ENCODE measurements around the gene CFAP100. TPM values are rescaled to one million over a fixed set of nuclear protein-coding genes. Genes with fewer than 3 reads are reported as not detected.

Gene CFAP100
- total RNA-seq, 1 experiment from 2014 or later: not detected

- Histone ChIP-seq H3K27me3 (ENCODE audit: insufficient read depth, low read depth) (no peaks in the 10 kb centered on the region), H3K9me3 (ENCODE audit: insufficient read depth, low read depth) (no peaks in the 10 kb centered on the region), H3K36me3 (ENCODE audit: low read depth) (no peaks in the 10 kb centered on the region), H3K27ac (no peak overlapping the region), H4K20me1 (ENCODE audit: insufficient read depth) (no peaks in the 10 kb centered on the region), H3K9me2 (ENCODE audit: insufficient read depth) (no peaks in the 10 kb centered on the region), H3K4me3 (no peak overlapping the region), H3F3A (ENCODE audit: insufficient read depth, low read depth) (no peaks in the 10 kb centered on the region), H3K4me1 (replicated peaks; ENCODE audit: insufficient read depth) (no peaks in the 10 kb centered on the region), H3K79me2 (ENCODE audit: low read depth) (no peaks in the 10 kb centered on the region), H2AFZ (no peak overlapping the region), H3K4me2 (no peak overlapping the region)
- BruUV-seq (replicated peaks): no TSS peak
- intact Hi-C loops (cut with micrococcal nuclease; ENCODE audit: unreplicated experiment): no loop called here
- TF ChIP-seq EZH2 (IDR thresholded peaks at IDR 0.05; ENCODE audit: low read depth): no peak
- ChIA-PET CTCF (no interaction called here), POLR2A (ENCODE audit: unreplicated experiment) (no interaction called here)
- no peak for DNase-seq
These were observed 25.2 kb upstream of the CFAP100 start for GRCh38 chr3:126369490-126369889.

GRCh38 chr3:126370055-126370454 is 24.7 kb upstream of the CFAP100 start:
- Histone ChIP-seq H3K9me2 (ENCODE audit: insufficient read depth) (no peaks in the 10 kb centered on the region), H3K27ac (no peak overlapping the region), H4K20me1 (ENCODE audit: insufficient read depth) (no peaks in the 10 kb centered on the region), H3K4me2 (no peak overlapping the region), H3K4me3 (no peak overlapping the region), H3K4me1 (replicated peaks; ENCODE audit: insufficient read depth) (no peaks in the 10 kb centered on the region), H3K9me3 (ENCODE audit: insufficient read depth, low read depth) (no peaks in the 10 kb centered on the region), H3K27me3 (ENCODE audit: insufficient read depth, low read depth) (no peaks in the 10 kb centered on the region), H3K36me3 (ENCODE audit: low read depth) (no peaks in the 10 kb centered on the region), H3K79me2 (ENCODE audit: low read depth) (no peaks in the 10 kb centered on the region), H2AFZ (no peak overlapping the region), H3F3A (ENCODE audit: insufficient read depth, low read depth) (no peaks in the 10 kb centered on the region)
- ChIA-PET CTCF (no interaction called here), POLR2A (ENCODE audit: unreplicated experiment) (no interaction called here)
- intact Hi-C loops (cut with micrococcal nuclease; ENCODE audit: unreplicated experiment): no loop called here
- no peak for DNase-seq
- TF ChIP-seq CTCF (conservative IDR thresholded peaks at IDR 0.05) (no peak), EZH2 (IDR thresholded peaks at IDR 0.05; ENCODE audit: low read depth) (no peak)
- BruUV-seq (replicated peaks): no TSS peak

GRCh38 chr3:126370606-126371005 is 24.1 kb upstream of the CFAP100 start:
- Histone ChIP-seq H4K20me1 (ENCODE audit: insufficient read depth) (no peaks in the 10 kb centered on the region), H3K79me2 (ENCODE audit: low read depth) (no peaks in the 10 kb centered on the region), H3K9me3 (ENCODE audit: insufficient read depth, low read depth) (no peaks in the 10 kb centered on the region), H3K9me2 (ENCODE audit: insufficient read depth) (no peaks in the 10 kb centered on the region), H3K4me3 (no peak overlapping the region), H3K4me2 (no peak overlapping the region), H3K36me3 (ENCODE audit: low read depth) (no peaks in the 10 kb centered on the region), H3K27ac (no peak overlapping the region), H3K27me3 (ENCODE audit: insufficient read depth, low read depth) (no peaks in the 10 kb centered on the region), H3K4me1 (replicated peaks; ENCODE audit: insufficient read depth) (no peaks in the 10 kb centered on the region), H2AFZ (no peak overlapping the region), H3F3A (ENCODE audit: insufficient read depth, low read depth) (no peaks in the 10 kb centered on the region)
- DNase-seq: no peak
- intact Hi-C loops (cut with micrococcal nuclease; ENCODE audit: unreplicated experiment): no loop called here
- no TSS peak for BruUV-seq (replicated peaks)
- TF ChIP-seq CTCF (conservative IDR thresholded peaks at IDR 0.05) (no peak), EZH2 (IDR thresholded peaks at IDR 0.05; ENCODE audit: low read depth) (no peak)
- POLR2A ChIA-PET (ENCODE audit: unreplicated experiment): no interaction called here
- CTCF ChIA-PET: interaction anchor here (0.6 kb wide), 1 partner anchor 20 kb away, joined by 3 read pairs; no protein-coding TSS in a partner anchor

- H3K4me2 ChIP-seq: no peak overlapping the region
These were observed 23.5 kb upstream of the CFAP100 start for GRCh38 chr3:126371096-126371705.

More at GRCh38 chr3:126371096-126371705, 23.5 kb upstream of the CFAP100 start:
- H4K20me1 ChIP-seq (ENCODE audit: insufficient read depth): no peaks in the 10 kb centered on the region
- H3K9me3 ChIP-seq (ENCODE audit: insufficient read depth, low read depth): no peaks in the 10 kb centered on the region
- no peaks in the 10 kb centered on the region for H3K27me3 ChIP-seq (ENCODE audit: insufficient read depth, low read depth)
- H3K27ac ChIP-seq: no peak overlapping the region
- H3K36me3 ChIP-seq (ENCODE audit: low read depth): no peaks in the 10 kb centered on the region
- CTCF ChIA-PET: interaction anchor here (0.6 kb wide), 1 partner anchor 21 kb away, joined by 3 read pairs; no protein-coding TSS in a partner anchor
- intact Hi-C loops (cut with micrococcal nuclease; ENCODE audit: unreplicated experiment): no loop called here
- TF ChIP-seq CTCF (conservative IDR thresholded peaks at IDR 0.05) (no peak), EZH2 (IDR thresholded peaks at IDR 0.05; ENCODE audit: low read depth) (no peak)
- no peak for DNase-seq
- POLR2A ChIA-PET (ENCODE audit: unreplicated experiment): no interaction called here
- H3K4me3 ChIP-seq: no peak overlapping the region
- H3K9me2 ChIP-seq (ENCODE audit: insufficient read depth): no peaks in the 10 kb centered on the region
- no peaks in the 10 kb centered on the region for H3K79me2 ChIP-seq (ENCODE audit: low read depth)
- BruUV-seq (replicated peaks): no TSS peak
- no peaks in the 10 kb centered on the region for H3K4me1 ChIP-seq (replicated peaks; ENCODE audit: insufficient read depth)
- H2AFZ ChIP-seq: no peak overlapping the region
- no peaks in the 10 kb centered on the region for H3F3A ChIP-seq (ENCODE audit: insufficient read depth, low read depth)

Measured in PC-9 (cell line).